Activated CD4-positive, alpha-beta T cell treated with anti-CD3 and anti-CD28 coated beads for 36 hours (primary cell): Measurements from ENCODE around the gene RPL37. TPM values are rescaled to one million over a fixed set of nuclear protein-coding genes. Genes with fewer than 3 reads are reported as not detected.
A peak's percentile ranks its signal among the peaks of the same experiment; 100 is the strongest.

Experiments
- ATAC-seq: fragments of 200-7000 bp; cut with Tn5 transposase; one replicate; pipeline ENCODE4 v1.10.0; 2021; ENCODE audit warnings: mild to moderate bottlenecking, moderate library complexity
- CTCF ChIA-PET: fragments of 350-600 bp; sonication (Branson Sonifier 250); formaldehyde crosslinking; loops from one replicate; lab custom pipeline; 2021; ENCODE audit warnings: antibody characterized with exemption; lab: Charles Lee
- POLR2A ChIA-PET: fragments of 350-600 bp; sonication (Branson Sonifier 250); formaldehyde crosslinking; loops from one replicate; lab custom pipeline; 2021; ENCODE audit warnings: antibody characterized with exemption, inconsistent platforms; lab: Charles Lee
- DNase-seq: peaks from one replicate; pipeline ENCODE4 v3.0.0-alpha.2; 2020
- H3K27ac Mint-ChIP-seq: one replicate; pipeline ENCODE4 v1.8.0; 2021; ENCODE audit warnings: mixed read lengths
- H3K27me3 Mint-ChIP-seq: one replicate; pipeline ENCODE4 v1.8.0; 2021; ENCODE audit warnings: mixed read lengths
- H3K36me3 Mint-ChIP-seq: one replicate; pipeline ENCODE4 v1.8.0; 2021; ENCODE audit warnings: low read depth, mixed read lengths
- H3K4me1 Mint-ChIP-seq: one replicate; pipeline ENCODE4 v1.8.0; 2021; ENCODE audit warnings: mixed read lengths
- H3K4me3 Mint-ChIP-seq: one replicate; pipeline ENCODE4 v1.8.0; 2021; ENCODE audit warnings: mild to moderate bottlenecking, moderate library complexity, mixed read lengths
- H3K9me3 Mint-ChIP-seq: one replicate; pipeline ENCODE4 v1.8.0; 2021; ENCODE audit warnings: low read depth, mixed read lengths
- intact Hi-C, 2 experiments: fragments of 100-400 bp; cut with DNase I in 1 of 2; cut with micrococcal nuclease in 1 of 2; formaldehyde crosslinking; loops; one replicate each; pipeline versions ENCODE4 v1.14.2 to v1.15.1; 2022 to 2024; cut with DNase I, micrococcal nuclease
- total RNA-seq, 2 experiments: library from RNA; stranded (reverse); gene quantifications; one replicate each; pipeline ENCODE4 v1.2.3, GENCODE V29; 2021

RPL37 gene
- total RNA-seq, 2 experiments from 2014 or later: 1,915 to 1,951 TPM

- CTCF ChIA-PET: interaction anchor here (1.0 kb wide), 1 partner anchor 47 kb away, joined by 3 read pairs; no protein-coding TSS in a partner anchor
- no peak for ATAC-seq
- H3K4me1 Mint-ChIP-seq: peaks cover 43% of the 10 kb centered on the region
These were observed 53.1 kb downstream of the RPL37 start for GRCh38 chr5:40781843-40782409.

GRCh38 chr5:40780858-40781257 lies 54.2 kb downstream of the RPL37 start:
- intact Hi-C loops: no loop called here
- no peak overlapping the region for H3K27ac Mint-ChIP-seq
- H3K4me1 Mint-ChIP-seq: peaks cover 48% of the 10 kb centered on the region
- no peak overlapping the region for H3K4me3 Mint-ChIP-seq
- H3K27me3 Mint-ChIP-seq: no peaks in the 10 kb centered on the region
- ATAC-seq (no peak), DNase-seq (no peak)
- H3K36me3 Mint-ChIP-seq: peaks cover 19% of the 10 kb centered on the region
- no peaks in the 10 kb centered on the region for H3K9me3 Mint-ChIP-seq
- CTCF ChIA-PET: interaction anchor here (0.5 kb wide), 1 partner anchor 89 kb away, joined by 4 read pairs; no protein-coding TSS in a partner anchor
- POLR2A ChIA-PET: no interaction called here

More at GRCh38 chr5:40781843-40782409, 53.1 kb downstream of the RPL37 start:
- Mint-ChIP-seq H3K27ac (no peak overlapping the region), H3K9me3 (no peaks in the 10 kb centered on the region), H3K4me3 (no peak overlapping the region), H3K36me3 (peaks cover 17% of the 10 kb centered on the region), H3K27me3 (no peaks in the 10 kb centered on the region)
- DNase-seq: no peak
- intact Hi-C loops: no loop called here
- POLR2A ChIA-PET: no interaction called here

GRCh38 chr5:40780199-40780598 lies 54.8 kb downstream of the RPL37 start:
- CTCF ChIA-PET: interaction anchor here (0.5 to 1.0 kb wide), 2 partner anchors 11 to 88 kb away, joined by 3 to 4 read pairs; no protein-coding TSS in a partner anchor
- POLR2A ChIA-PET: no interaction called here
- Mint-ChIP-seq H3K27ac (no peak overlapping the region), H3K27me3 (no peaks in the 10 kb centered on the region), H3K4me1 (peaks cover 45% of the 10 kb centered on the region), H3K9me3 (no peaks in the 10 kb centered on the region), H3K4me3 (no peak overlapping the region), H3K36me3 (peaks cover 22% of the 10 kb centered on the region)
- DNase-seq: no peak
- ATAC-seq: no peak
- intact Hi-C loops: no loop called here

GRCh38 chr5:40779561-40779960 lies 55.5 kb downstream of the RPL37 start:
- ATAC-seq: no peak

GRCh38 chr5:40778133-40778532 lies 56.9 kb downstream of the RPL37 start:
- no peak overlapping the region for H3K4me3 Mint-ChIP-seq
- ATAC-seq: no peak
- intact Hi-C loops: no loop called here
- no peak overlapping the region for H3K27ac Mint-ChIP-seq
- peaks cover 24% of the 10 kb centered on the region for H3K36me3 Mint-ChIP-seq
- no peaks in the 10 kb centered on the region for H3K27me3 Mint-ChIP-seq
- DNase-seq: no peak
- ChIA-PET CTCF (interaction anchor here (1.0 to 1.8 kb wide), 2 partner anchors 17 to 23 kb away, joined by 3 to 4 read pairs; partner anchors contain the start of gene TTC33), POLR2A (no interaction called here)
- H3K9me3 Mint-ChIP-seq: no peaks in the 10 kb centered on the region
- H3K4me1 Mint-ChIP-seq: peaks cover 35% of the 10 kb centered on the region

More at GRCh38 chr5:40779561-40779960, 55.5 kb downstream of the RPL37 start:
- Mint-ChIP-seq H3K4me1 (peaks cover 44% of the 10 kb centered on the region), H3K27ac (no peak overlapping the region), H3K9me3 (no peaks in the 10 kb centered on the region), H3K36me3 (peaks cover 22% of the 10 kb centered on the region), H3K27me3 (no peaks in the 10 kb centered on the region), H3K4me3 (no peak overlapping the region)
- ChIA-PET CTCF (interaction anchor here (0.6 to 1.0 kb wide), 2 partner anchors 12 to 1461 kb away, joined by 3 to 4 read pairs; no protein-coding TSS in a partner anchor), POLR2A (no interaction called here)
- intact Hi-C loops: no loop called here
- no peak for DNase-seq

- H3K27ac Mint-ChIP-seq: peak overlapping the region; percentile 53
These were observed 58.4 kb downstream of the RPL37 start for GRCh38 chr5:40776658-40776977.

GRCh38 chr5:40775846-40776657 lies 59.0 kb downstream of the RPL37 start:
- Mint-ChIP-seq H3K9me3 (no peaks in the 10 kb centered on the region), H3K36me3 (peaks cover 28% of the 10 kb centered on the region), H3K27ac (peak overlapping the region; percentile 53), H3K4me1 (peaks cover 24% of the 10 kb centered on the region), H3K27me3 (no peaks in the 10 kb centered on the region), H3K4me3 (no peak overlapping the region)
- CTCF ChIA-PET: interaction anchor here (0.9 to 1.9 kb wide), 3 partner anchors 12 to 18 kb away, joined by 3 to 5 read pairs (median 4); no protein-coding TSS in a partner anchor
- POLR2A ChIA-PET: no interaction called here
- DNase-seq: no peak
- intact Hi-C loops: no loop called here
- peak; percentile 44 for ATAC-seq

More at GRCh38 chr5:40776658-40776977, 58.4 kb downstream of the RPL37 start:
- CTCF ChIA-PET: interaction anchor here (0.9 to 1.9 kb wide), 3 partner anchors 15 to 20 kb away, joined by 3 to 5 read pairs (median 3); no protein-coding TSS in a partner anchor
- Mint-ChIP-seq H3K27me3 (no peaks in the 10 kb centered on the region), H3K4me3 (no peak overlapping the region), H3K4me1 (peaks cover 27% of the 10 kb centered on the region), H3K9me3 (no peaks in the 10 kb centered on the region), H3K36me3 (peaks cover 29% of the 10 kb centered on the region)
- ATAC-seq (no peak), DNase-seq (no peak)
- intact Hi-C loops: no loop called here
- POLR2A ChIA-PET: interaction anchor here (1.1 kb wide), 1 partner anchor 22 kb away, joined by 3 read pairs; the partner anchor contains the start of gene PRKAA1

Other genes with a start within 250 kb of the RPL37 start
- 10 to 100 TPM; 71.7 to 91.2 TPM for gene PTGER4, start 155.3 kb downstream of the RPL37 start, total RNA-seq
- gene TTC33, start 79.3 kb downstream of the RPL37 start, total RNA-seq: 10 to 100 TPM; 31.4 to 31.7 TPM
- 10 to 100 TPM; 46.9 to 63.9 TPM for gene PRKAA1, start 36.8 kb downstream of the RPL37 start, total RNA-seq
- gene CARD6, start 6.1 kb upstream of the RPL37 start, total RNA-seq: 1 to 10 TPM; 1.5 to 1.7 TPM
- not detected for gene C7, start 74.3 kb upstream of the RPL37 start, total RNA-seq
- not detected for gene MROH2B, start 236.1 kb upstream of the RPL37 start, total RNA-seq